ENCODE measurements around the gene TNK1.

TNK1 gene

DNA sequence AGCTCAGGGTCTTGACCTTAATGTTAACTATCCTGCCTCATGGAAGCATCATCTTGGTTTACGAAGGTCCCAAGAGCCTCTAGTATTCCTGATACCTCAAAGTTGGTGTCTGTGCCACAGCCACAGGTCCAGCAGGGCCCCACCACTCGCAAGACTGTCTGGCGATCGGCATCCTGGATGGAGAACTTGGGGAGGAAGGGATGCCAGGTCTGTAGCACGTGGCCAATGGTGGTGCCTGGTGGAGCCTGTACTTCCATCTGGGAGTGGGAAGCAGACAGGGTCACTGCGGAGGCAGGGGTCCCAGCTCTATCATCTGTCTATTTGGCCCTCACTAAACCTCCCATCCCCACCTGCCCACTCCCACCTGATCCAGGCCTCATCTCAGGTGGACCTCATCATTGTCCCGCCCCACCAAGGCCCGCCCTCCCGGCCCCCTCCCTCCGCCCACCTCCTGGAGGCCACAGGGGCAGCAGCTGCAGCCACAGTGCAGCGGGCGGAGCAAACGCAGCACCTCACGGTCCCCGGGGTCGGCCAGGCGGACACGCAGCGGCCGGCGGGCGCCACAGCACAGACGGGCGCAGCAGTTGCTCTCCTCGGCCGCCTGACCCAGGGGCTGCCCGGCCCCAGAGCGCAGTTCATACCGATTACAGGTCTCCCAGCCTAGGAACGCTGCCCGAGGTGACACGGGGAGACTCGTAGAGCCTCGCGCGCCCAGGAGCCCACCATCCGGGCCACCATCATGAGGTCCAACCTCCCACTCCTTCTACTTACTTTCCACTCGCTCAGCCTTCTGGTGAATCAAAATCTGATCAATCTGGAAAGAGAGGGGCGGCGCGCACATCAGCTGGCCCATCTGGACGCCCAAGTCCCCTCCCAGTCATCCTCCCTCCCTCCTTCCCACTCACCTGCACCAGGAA is 12.1 kb downstream of the TNK1 start:
- no peak for DNase-seq

DNA sequence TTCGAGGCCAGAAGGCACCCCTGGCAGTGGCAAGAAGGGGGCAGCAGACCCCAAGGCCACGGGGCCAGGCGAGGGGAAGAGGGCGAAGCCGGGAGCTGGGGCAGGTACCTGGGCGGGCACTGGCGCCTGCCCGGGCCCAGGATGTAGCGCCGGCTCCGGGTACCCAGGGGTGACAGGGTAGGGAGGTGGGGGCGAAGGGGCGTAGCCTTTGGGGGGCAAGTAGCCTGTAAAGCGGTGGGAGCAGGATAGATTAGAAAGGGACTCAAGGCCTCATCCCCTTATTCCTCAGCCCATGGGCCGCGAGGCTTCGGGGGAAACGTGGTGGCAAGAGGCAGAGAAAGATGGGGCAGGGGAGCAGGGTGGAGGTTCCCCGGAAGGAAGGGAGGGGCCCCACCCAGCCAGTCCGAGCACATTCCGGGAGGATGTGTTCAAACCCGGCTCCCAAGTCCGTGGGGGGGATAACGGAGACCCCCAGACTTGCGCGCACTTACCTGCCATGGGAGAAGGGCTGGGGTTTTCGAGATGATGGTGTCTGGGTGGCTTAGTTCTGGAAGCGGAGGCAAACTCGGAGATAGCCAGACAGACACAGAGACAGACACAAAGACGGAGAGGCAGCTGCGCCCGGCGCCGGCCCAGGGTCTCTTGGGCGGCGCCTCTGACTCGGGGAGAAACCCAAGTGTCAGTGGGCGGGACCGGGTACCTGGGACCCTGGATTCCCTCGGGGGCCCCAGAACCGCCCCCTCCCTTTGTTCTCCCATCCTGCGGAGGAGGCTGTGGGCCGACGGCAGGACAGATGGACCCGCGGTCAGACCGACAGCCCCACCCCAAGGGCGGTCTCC is 12.9 kb downstream of the TNK1 start:
- peak; percentile 57 for DNase-seq

DNA sequence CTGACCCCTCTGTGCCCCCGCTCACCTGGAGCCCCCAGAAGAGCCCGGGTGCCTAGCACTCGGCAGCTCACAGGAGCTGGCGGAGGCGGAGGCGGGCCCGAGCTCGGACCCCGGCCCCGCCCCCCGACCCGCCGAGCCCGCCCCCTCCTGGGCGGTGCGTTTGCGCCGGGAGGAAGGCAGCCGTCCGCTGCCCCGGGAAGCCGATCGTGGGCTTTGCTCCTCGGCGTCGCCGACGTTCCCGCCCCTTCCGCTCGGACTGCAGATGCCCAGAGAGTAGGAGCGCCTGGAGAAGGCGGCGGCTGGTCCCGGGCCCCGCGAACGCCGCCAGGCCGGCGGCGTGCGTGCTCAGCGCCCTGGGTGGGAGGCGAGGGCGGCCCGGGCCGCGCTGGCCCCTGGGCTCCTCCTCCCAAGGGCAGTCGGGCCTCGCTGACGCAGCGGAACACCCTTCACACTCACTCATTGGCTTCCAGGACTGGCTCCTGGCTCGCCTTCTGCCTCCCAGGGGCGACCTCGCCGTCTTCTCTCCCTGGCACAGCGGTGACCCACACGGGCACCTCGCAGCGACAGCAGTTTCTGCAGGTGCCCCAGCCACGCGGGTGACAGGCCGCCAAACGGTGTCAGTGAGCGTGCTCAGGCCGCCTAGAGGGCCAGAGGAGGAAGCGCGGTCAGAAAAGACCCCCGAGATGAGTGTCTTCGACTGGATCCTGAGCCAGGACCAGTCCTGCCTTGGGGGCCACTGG is 13.7 kb downstream of the TNK1 start, which contains the start of gene PLSCR3:
TSS of gene PLSCR3 (minus strand) at position 74 of the 740 bp plus-strand sequence. CDS start 415 bp downstream, outside the sequence.
- DNase-seq: peak; percentile 78

DNA sequence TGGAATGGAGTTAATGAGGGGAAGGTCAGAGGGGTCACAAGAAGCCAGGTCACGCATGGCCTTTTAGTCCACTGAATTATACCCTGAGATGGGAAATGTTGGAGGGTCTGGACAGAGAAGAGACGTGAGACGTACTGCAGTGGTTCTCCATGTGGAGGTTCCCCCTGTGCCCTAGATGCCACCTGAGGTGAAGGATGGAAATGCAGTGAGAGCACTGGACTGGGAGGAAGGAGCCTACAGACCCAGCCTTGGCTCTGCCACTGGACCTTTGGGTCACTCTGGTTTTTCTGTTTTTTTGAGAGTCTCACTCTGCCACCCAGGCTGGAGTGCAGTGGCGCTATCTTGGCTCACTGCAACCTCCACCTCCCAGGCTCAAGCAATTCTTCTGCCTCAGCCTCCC is 15.3 kb downstream of the TNK1 start:
- no peak for DNase-seq

DNA sequence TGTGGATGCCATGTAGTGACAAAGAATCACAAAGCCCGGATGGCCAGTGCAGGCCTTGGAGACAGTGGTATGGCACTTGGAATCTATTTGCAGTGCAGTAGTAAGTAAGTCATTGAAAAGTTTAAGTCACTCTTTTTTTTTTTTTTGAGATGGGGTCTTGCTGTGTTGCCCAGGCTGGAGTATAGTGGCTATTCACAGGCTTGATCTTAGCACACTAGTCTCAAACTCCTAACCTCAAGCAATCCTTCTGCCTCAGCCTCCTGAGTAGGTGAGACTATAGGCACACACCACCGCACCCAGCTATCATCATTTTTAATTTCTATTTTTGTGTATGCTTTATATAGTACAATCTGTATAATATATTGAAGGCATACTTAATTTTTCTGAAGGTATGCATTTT is 17.7 kb downstream of the TNK1 start:
- DNase-seq: no peak

DNA sequence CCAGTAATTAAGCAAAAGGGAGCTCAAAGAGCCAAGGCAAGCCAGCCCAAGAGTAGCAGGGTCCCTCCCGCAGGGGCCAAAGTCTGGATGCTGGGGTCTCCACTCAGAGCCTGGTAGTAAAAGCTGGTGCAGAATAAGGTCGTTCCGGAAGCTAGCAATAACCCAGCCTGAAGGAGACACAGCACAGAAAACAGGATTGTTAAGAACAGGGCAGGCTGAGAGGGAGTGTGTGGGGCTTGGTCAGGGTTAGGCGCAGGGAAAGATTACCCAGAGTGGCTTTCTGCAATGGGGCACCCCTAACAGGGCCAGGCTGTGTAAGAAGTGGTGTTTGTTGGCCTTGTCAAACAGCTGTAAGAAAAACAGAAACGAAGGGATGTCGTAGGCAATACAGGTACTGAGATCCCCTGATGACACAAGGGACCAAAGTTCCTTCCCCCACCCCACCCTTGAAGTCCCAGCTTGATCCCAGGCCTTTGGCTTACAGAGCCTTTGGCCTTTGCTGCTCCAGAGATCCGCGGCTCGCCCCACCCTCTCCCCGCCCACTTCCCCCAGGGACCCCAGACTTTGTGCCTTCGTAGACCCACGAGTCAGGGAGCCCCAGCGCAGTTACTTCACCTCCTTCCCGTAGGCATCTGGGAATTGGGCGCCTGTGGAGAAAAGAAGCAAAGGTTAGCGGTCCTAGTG is 22.3 kb downstream of the TNK1 start:
- DNase-seq: no peak

DNA sequence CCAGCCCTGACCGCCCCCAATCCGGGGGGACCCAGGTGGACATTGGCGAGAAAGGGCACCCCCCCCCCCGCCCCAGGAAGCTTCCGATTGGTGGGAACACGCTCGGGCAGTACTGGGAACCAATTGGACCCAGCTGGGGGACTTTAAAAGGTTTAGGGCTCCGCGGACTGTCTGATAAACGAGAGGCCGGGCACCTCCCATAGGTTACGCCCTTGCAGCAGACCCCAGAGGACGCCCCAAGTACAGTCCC is 22.8 kb downstream of the TNK1 start:
- DNase-seq: peak; percentile 87

DNA sequence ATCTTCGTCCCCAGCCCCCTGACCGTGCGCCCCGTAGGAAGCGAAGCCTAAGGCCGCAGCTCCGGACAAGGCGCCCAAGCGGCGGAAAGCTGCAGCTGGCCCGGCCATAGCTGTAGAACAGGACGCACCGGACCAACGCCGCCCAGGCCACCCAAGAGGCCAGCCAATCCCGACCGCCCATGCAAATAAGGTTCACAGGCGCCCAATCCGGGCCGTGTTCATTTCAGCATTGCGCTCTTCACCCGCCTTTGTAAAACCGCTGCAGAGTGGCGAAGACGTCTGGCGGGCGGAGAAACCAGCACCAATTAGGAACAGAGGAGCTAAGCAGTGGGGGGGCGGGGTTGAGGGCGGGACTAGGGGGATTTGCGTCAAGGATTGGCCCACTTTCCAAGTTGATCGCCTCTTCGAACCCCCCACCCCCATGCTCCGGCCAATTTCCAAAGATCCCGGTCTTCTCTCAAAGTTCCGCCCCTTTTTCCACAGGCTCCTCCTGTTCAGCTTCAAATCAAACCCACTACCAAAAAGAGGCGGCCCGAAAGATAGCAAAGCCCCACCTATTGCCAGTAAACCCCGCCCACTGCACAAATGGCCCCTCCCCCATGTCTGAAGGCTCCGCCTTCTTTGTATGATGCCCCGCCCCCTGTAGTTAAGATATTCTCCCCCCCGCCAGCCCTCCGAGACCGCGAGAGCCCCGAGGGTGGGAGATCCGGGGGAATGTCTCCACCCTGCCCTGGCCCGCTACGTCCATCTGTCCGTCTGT is 23.3 kb downstream of the TNK1 start, which contains the start of gene TMEM256:
TSS of gene TMEM256 (minus strand) at position 121 of the 760 bp plus-strand sequence. CDS start at position 108, 13 bp downstream.
- DNase-seq: peak; percentile 98

DNA sequence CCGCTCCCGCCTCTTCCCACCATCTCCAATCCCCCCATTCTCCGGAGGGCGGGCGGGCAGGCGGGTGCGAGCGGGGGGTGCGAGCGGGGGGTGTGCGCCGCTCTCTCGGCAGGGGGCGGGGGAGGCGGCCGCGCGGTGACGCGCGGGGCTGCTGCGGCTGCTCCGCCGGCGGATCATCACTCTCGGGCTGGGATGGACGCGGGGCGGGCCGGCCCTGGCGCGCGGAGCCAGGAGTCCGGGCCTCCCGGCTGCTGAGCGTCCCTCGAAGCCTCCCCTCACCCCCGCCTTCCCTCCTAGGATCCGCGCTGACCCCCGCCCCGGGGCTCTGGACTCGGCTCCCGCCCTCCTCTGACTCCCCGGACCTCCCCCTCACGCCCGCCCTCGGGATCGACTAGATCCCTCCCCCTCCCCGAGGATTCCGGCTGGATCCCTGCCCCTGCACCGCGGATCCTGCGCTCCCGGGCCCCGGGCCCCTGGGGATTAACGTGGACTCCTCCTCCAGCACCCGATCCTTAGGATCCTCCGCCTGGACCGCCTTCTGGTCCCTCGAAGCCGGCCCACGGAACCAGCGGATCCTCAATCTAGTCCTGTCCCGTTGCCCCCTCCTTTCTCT is 24.0 kb downstream of the TNK1 start:
- no peak for DNase-seq

DNA sequence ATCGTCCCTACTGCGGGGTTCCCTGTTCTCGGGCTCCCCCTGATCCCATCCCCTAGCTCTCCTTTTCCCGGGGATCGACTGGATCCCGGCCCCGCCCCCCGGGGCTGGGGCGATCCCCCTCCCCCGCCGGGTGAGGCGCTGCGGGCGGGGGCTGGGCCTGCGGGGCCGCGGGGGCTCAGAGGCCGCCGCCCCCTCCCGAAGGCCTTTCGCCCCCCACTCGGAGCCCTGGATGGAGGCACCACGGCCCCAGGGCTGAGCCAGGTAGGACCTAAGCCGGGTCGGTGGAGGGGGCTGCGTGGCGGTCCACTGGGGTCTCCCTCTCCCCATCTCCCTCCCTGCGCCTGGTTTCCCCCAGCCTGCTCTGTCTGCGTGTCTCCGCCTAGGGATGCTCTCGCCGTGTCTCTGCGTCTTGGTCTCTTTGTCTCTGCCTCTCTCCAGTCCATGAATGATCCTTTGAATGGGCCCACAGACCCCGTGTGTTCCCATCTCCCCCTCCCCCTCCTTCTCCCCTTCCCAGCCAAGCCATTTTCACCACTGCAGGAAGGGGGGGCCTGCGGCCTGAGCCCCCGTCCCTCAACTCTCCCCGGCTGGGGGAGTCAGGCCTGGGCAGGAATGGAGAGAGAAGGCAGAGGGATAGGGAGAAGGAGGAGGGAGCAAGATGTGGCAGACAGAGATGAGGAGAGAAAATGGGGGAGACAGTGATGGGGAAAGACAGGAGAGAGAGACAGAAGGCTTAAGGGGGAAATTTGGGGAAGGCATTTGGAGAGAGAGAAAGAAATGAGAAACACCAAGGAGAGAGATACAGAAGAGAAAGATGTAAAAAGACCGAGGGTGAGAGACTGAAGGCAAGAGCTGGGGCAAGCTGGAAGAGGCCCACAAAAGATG is 24.7 kb downstream of the TNK1 start:
- DNase-seq: no peak

DNA sequence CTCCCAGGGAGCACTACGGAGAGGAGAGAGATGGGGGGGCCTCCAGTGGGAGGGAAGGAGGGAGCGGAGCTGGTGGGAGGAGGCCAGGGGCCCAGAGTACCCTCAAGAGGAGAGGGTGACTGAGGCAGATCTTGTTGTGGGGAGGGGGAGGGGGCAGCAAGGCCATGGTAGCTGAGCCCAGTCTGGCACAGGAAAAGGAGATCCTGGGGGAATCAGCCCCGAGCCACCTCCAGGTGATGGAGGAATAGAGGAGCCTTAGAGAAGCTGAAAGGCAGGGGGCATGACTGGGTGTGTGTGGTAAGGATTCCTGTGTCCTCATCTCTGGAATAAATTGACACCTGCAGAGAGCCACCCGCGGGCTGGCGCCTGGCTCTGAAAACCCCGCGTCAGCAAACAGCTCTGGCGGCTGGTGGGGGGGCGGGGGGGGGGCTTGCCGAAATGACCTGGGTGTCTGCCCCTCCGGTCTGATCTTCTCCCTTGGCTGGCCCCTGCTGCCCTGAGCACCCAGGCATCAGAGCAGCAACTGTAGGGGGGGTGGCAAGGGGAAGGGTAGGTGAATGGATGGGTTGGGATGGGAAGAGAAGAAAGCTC is 25.4 kb downstream of the TNK1 start:
- no peak for DNase-seq

DNA sequence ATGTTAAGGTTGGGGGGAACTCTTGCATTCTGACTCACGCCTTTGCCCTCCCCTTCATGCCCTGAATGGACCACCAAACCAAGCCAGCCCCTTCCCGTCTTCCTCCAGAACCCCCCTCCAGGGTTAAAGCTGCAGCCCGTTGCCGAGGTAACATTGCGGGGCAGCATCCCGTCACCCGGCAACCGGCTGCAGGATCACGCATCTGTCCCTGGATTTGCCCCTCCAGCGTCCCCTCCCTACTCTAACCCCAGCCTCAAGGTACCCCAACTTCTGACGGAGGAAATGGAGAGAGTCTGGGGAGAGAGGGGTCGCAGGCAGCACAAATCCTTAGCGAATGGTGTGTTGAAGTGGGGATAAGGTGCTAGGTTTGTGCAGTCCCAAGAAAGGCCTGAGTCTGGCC is 26.2 kb downstream of the TNK1 start:
- DNase-seq: no peak

DNA sequence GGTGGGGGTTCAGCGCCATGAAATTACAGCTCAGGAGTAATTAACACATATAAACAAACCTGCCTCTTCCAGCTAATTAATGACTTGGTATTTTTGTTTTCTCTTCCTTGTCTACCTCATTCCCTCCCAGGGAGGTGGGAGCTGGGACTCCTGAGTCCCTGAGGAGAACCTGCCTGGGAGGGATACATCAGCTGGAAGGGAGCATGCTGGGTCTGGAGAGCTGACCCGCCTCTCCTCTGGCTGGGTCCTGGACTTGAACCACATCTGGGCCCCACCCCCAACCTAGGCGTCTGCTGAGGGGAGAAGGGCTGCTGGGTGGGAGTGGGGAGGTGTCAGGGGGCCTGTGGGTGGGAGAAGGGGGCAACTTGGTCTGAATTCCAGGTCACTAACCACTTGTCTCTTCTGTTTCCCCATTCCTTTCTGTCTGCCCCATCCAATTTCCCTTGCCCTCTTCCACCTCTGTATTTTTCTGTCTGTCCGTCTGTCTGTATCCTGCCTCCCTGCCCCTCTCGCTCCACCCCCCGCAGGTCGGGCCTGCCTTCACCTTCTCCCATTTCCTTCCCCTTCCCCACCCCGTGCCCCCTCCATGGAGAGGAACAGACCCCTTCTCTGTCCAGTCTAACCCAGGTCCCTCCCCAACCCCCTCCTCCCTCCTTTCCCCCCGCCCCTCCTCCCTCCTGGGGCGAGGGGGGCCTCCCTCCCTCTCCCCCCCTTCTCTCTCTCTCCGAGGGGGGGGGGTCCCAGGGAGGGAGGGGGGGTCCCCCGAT is 26.8 kb downstream of the TNK1 start, which contains the start of gene NLGN2:
TSS of gene NLGN2 (plus strand) at position 361 of the 767 bp plus-strand sequence. CDS start 411 bp downstream, outside the sequence.
- DNase-seq: no peak

DNA sequence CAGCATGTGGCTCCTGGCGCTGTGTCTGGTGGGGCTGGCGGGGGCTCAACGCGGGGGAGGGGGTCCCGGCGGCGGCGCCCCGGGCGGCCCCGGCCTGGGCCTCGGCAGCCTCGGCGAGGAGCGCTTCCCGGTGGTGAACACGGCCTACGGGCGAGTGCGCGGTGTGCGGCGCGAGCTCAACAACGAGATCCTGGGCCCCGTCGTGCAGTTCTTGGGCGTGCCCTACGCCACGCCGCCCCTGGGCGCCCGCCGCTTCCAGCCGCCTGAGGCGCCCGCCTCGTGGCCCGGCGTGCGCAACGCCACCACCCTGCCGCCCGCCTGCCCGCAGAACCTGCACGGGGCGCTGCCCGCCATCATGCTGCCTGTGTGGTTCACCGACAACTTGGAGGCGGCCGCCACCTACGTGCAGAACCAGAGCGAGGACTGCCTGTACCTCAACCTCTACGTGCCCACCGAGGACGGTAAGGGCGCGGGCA is 27.4 kb downstream of the TNK1 start:
- no peak for DNase-seq

DNA sequence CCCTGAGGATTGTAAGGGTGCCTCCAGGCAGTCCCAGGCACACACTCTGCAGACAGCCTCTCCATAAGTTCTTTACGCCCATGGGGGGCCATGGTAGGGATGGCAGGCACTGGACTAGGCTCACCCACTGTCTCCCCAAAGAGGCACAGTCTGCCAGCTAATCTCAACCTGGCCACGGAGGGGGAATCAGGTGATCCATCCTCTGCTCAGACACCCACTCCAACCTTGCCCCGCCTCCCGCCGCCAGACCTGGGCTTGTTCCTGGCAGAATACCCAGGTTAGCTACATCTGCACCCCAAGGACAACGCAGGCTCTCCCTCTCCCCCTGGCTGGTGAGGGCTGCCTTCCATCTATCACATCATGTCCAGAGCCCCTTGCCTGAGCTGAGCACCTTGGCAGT is 28.0 kb downstream of the TNK1 start:
- no peak for DNase-seq

DNA sequence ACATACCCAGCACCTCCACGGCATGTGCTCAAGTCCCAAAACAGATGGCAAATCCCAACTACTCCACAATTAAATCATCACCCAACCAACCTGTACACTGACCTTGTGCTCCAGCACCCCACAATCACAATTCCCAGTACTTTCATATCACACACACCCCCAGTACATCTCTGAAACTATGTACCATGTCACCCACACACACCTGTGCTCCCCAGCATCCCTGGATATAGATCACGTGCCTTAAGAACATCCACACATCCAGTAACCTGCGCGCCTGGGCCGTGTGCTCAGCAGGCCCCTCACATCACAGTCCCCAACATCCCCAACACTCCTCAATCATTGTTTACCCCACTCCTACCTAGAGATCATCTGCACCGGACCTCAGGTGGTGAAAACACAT is 28.8 kb downstream of the TNK1 start:
- DNase-seq: no peak

DNA sequence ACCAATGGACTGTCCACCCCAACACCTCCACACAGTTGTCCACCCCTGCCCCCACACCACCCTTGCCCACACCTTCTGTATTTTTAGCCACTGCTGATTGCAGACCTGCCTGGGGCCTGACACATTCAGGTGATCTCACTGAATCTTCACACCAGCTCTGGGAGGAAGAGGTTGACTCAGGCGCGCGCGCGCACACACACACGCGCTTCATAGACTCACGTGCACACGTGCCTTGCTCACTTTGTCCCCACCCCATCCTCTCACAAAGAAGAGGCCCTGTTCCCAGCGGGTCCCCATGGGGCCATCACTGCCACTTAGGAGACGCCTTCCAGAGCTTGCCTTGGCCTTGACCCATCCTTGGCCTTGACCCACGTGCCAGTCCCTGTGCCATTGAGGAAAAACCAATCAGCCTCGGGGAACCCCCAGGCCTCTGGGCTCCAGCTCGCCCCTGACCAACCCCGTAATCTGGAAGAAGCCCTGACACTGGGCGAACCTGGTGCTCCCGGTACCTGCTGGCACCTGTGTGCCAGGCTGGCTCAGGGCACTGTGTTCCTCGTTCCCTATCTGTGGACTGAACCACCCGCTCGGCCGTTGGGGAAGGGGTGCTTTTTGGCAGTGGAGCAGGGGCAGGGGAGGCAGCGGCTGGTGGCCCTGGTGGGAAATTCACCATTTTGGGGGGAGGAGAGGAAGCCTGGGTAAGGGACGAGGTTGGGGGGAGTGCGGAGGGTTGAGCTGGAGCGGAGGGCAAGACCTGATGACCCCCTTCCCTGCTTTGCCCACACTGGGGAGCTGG is 29.9 kb downstream of the TNK1 start:
- no peak for DNase-seq

DNA sequence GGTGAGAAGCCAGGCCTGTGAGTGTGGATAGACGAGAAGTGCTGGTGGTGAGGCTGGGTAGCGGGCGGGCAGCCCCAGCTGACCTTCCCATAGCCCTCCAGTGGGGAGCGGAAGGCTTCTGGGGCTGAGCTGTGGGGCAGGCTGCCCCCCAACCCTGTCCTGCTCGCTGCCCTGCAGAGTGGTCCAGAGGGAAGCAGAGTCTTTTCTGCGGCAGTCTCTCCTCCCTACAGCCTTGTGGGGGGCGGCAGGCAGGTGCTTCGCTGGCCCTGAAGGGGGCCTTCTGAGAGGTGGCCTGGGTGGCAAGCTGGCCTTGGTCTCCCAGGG is 30.5 kb downstream of the TNK1 start:
- no peak for DNase-seq
